ACHN (cell line): ENCODE measurements around the gene EPB41L4B.
"Not testable (repeated sequence)": the region's sequence is repeated elsewhere in the genome, so short reads cannot be mapped to it uniquely, and the experiment has no call there.

Source experiments
- DNase-seq: peaks from one replicate; pipeline ENCODE4 v3.0.0-alpha.2; 2015
- in situ Hi-C: cut with HindIII; loops from 2 replicates; pipeline ENCODE4 v1.10.0; 2017; ENCODE audit warnings: low sequenced_read_pairs, low pct_ligation_motif_present, low pct_unique_long_range_greater_than_20kb

Gene EPB41L4B

GRCh38 chr9:109307380-109308240, 13.2 kb downstream of the EPB41L4B start:
- in situ Hi-C loops = no loop called here
- no peak for DNase-seq

GRCh38 chr9:109305801-109306200, 15.1 kb downstream of the EPB41L4B start:
- in situ Hi-C loops = no loop called here
- DNase-seq = no peak

GRCh38 chr9:109304347-109304746, 16.5 kb downstream of the EPB41L4B start:
- in situ Hi-C loops = no loop called here
- no peak for DNase-seq

GRCh38 chr9:109303900-109304299, 17.0 kb downstream of the EPB41L4B start:
- in situ Hi-C loops = no loop called here
- DNase-seq = no peak

- DNase-seq = no peak
- in situ Hi-C loops = no loop called here
These were observed 18.3 kb downstream of the EPB41L4B start for GRCh38 chr9:109302606-109303005.

GRCh38 chr9:109301012-109301411, 19.8 kb downstream of the EPB41L4B start:
- in situ Hi-C loops = no loop called here

GRCh38 chr9:109299891-109300290, 21.0 kb downstream of the EPB41L4B start:
- in situ Hi-C loops = no loop called here
- no peak for DNase-seq

More at GRCh38 chr9:109301012-109301411, 19.8 kb downstream of the EPB41L4B start:
- no peak for DNase-seq

- DNase-seq = no peak
- in situ Hi-C loops = no loop called here
These were observed 23.0 kb downstream of the EPB41L4B start for GRCh38 chr9:109297899-109298298.

GRCh38 chr9:109295221-109296130, 25.4 kb downstream of the EPB41L4B start:
- in situ Hi-C loops = no loop called here
- DNase-seq = no peak

- DNase-seq = no peak
These were observed 30.5 kb downstream of the EPB41L4B start for GRCh38 chr9:109290385-109290784.

GRCh38 chr9:109289931-109290330, 30.9 kb downstream of the EPB41L4B start:
- no peak for DNase-seq
- in situ Hi-C loops = no loop called here

More at GRCh38 chr9:109290385-109290784, 30.5 kb downstream of the EPB41L4B start:
- in situ Hi-C loops = no loop called here

- no peak for DNase-seq
- in situ Hi-C loops = no loop called here
These were observed 31.7 kb downstream of the EPB41L4B start for GRCh38 chr9:109289186-109289585.

GRCh38 chr9:109286981-109287380, 33.9 kb downstream of the EPB41L4B start:
- in situ Hi-C loops = no loop called here
- DNase-seq = no peak

- in situ Hi-C loops = no loop called here
These were observed 34.3 kb downstream of the EPB41L4B start for GRCh38 chr9:109286571-109286977.

GRCh38 chr9:109283672-109284071, 37.2 kb downstream of the EPB41L4B start:
- DNase-seq, in situ Hi-C loops: not testable (repeated sequence)

More at GRCh38 chr9:109286571-109286977, 34.3 kb downstream of the EPB41L4B start:
- no peak for DNase-seq

- DNase-seq = no peak
- in situ Hi-C loops = no loop called here
These were observed 37.8 kb downstream of the EPB41L4B start for GRCh38 chr9:109283012-109283411.

- in situ Hi-C loops = no loop called here
- no peak for DNase-seq
These were observed 38.6 kb downstream of the EPB41L4B start for GRCh38 chr9:109282302-109282701.

GRCh38 chr9:109281518-109281917, 39.3 kb downstream of the EPB41L4B start:
- no peak for DNase-seq
- in situ Hi-C loops = no loop called here

GRCh38 chr9:109278848-109279247, 42.0 kb downstream of the EPB41L4B start:
- no peak for DNase-seq
- in situ Hi-C loops = no loop called here
